Stimulated activated CD8-positive, alpha-beta memory T cell treated with anti-CD3 and anti-CD28 coated beads, Interleukin-4, amount 100 ng/mL, for 48 hours (primary cell): ENCODE data around the gene FAF1.

ENCODE experiments used
- DNase-seq: peaks from one replicate; pipeline ENCODE4 v3.0.0-alpha.2; 2020

The FAF1 gene

DNA sequence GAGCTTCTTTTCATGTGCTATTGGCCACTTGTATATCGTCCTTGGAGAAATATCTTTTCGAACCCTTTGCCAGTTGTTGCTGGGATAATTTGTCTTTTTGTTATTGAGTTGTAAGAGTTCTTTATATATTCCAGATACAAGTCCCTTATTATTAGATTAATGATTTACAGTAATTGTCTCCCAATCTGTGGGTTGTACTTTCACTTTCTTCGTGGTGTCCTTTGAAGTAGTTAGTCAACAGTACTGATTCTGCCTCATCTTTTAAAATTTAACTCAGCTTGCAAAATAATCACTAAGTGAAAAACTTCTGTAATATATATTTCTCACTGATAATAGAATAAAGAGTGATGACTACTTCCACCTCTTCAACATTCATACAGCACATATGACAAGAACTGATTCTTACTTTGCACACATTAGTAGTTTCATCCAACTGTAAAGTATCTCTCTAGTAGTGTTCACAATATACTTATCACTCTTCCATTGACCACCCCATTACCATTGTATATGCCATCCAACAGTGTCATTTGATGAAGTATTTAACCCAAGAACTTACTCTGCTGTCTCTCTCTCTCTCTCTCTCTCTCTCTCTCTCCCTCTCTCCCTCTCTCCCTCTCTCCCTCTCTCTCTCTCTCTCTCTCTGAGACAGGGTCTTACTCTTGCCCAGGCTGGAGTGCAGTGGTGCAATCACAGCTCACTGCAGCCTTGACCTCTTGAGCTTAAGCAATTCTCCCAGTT is 432.6 kb downstream of the FAF1 start:
- DNase-seq, result no peak

GRCh38 chr1:50526431-50526830 is 433.6 kb downstream of the FAF1 start:
- DNase-seq, result no peak

DNA sequence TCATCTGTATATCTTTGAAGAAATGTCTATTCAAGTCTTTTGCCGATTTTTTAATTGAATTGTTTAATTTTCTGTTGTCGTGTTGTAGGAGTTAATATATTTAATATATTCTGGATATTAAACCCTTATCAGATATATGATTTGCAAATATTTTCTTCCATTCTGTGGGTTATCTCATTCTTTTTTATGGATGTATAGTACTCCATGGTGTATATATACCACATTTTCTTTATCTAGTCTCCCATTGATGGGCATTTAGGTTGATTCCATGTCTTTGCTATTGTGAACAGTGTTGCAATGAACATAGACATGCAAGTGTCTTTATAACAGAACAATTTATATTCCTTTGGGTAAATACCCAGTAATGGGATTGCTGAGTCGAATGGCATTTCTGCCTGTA is 436.5 kb downstream of the FAF1 start:
- no peak for DNase-seq

- DNase-seq, result no peak
Measured at GRCh38 chr1:50522691-50523342, 437.2 kb downstream of the FAF1 start.

- DNase-seq, result no peak
Measured at GRCh38 chr1:50521703-50522102, 438.4 kb downstream of the FAF1 start.

- no peak for DNase-seq
Measured at GRCh38 chr1:50517488-50517887, 442.6 kb downstream of the FAF1 start.

- no peak for DNase-seq
Measured at GRCh38 chr1:50516056-50516455, 444.0 kb downstream of the FAF1 start.

DNA sequence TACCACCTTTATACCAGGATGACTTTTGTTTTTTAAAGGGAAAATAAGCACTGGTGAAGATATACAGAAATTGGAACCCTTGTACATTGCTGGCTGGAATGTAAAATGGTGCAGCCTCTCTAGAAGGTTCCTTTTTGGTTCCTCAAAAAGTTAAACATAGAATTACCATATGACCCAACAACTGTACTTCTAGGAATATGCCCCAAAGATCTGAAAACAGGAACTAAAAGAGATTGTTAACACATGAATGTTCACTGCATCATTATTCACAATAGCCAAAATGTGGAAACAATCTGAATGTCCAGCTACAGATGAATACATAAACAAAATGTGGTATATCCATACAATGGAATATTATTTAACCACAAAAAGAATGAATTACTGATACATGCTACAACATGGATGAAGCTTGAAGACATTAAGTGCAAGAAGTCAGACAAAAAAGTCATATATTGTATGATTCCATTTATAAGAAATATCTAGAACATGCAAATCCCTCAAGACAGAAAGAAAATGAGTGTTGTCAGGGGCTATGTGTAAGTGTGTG is 452.0 kb downstream of the FAF1 start:
- no peak for DNase-seq

DNA sequence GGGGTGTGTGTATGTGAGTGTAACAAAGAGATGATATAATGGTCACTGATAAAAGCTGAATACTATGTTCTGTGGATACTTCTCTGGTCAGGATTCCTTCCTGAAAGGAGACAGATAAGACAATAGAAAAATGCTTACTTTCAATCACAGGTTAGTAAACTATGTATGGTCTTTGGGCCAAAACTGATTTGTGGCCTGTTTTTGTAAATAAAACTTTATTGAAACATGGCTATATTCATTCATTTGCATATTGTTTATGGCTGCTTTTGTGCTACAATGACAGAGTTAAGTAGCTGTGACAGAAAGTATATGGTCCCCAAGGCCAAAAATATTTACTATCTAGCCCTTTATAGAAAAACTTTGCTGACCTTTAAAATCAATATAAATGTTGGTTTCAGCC is 454.6 kb downstream of the FAF1 start:
- DNase-seq, result no peak

DNA sequence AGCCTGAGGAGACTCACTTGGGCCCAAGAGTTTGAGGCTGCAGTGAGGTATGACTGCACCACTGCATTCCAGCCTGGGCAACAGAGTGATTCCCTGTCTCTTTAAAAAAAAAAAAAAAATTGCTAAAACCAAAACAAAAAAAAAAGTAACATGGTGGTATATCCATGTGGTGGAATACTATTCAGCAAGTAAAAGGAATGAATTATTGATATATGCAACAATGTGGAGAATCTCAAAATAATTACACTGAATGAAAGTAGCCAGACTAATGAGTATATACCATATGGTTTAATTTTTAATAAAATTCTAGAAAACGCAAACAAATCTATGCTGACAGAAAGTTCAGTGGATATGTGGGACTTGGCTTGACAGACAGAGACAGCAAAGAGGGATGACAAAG is 456.6 kb downstream of the FAF1 start:
- DNase-seq, result no peak

GRCh38 chr1:50502147-50502546 is 457.9 kb downstream of the FAF1 start:
- no peak for DNase-seq

DNA sequence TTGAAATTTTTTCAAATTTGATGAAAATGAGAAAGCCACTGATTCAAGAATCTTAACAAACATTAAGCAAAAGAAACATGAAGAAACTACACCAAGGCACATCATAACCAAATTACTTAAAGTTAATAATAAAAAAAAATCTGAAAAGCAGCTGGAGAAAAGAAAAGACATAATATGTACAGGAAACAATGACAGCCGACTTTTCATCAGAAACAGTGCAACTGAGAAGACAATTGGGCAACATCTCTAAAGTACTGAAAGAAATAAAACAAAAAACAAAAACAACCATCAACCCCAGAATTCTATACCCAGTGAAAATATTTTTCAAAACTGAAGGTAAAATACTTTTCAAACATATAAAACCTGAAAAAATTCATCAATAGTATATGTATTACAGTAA is 463.1 kb downstream of the FAF1 start:
- no peak for DNase-seq

DNA sequence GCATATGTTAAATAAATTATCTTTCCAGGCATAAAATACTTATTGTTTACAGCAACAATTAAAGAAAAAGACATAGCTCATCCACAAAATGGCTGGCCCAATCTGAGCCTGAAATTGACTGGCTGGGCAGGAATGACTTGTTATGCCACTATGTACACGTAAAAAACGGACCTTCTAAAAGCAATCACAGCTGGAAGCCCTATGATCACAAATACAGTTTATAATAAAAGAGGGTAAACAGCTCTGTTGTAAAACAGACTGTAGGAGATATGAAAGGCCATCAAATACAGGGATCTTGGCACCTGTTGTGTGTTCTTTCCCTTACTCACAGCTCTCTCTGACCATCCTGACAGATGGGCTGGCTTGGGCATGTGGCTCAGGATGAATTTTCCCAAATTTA is 466.4 kb downstream of the FAF1 start:
- no peak for DNase-seq

DNA sequence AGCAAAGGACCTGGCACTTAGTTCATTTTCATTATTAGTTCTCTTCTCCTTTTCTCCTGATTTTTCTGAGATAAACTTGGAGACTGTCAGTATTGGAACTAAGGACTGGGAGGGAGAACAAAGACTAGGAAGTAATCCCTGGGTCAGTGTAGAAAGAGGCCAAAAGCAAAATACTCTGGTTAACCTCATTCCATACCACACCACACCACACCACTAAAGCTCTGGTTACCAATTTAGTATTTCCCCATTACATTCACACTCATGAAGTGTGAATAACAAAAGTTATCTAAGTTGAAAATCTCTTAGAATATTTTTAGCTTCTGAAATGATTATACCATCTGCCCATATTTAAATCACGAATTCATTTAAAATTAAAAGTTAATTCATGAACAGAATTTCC is 467.9 kb downstream of the FAF1 start:
- DNase-seq, result no peak

- DNase-seq, result no peak
Measured at GRCh38 chr1:50491142-50491541, 468.9 kb downstream of the FAF1 start.

DNA sequence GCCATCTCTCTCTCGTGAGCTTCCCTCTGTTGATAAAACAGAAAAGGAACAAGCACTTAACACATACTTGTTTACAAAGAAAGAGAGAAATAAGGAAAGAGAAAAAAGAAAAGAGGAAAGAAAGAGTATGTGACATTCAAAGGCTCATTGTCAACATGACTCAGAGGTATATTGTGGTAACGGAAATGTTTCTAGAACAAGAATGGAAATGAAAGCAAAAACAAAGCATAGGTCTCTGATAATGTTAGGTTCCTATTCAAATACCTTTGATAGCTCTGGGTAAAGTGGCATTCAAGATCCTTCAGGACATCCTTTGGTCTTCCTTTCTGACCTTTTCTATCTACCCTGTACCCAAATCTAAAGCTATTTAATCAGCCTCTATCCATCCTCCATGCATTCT is 469.4 kb downstream of the FAF1 start:
- DNase-seq, result no peak

GRCh38 chr1:50488876-50489275 is 471.2 kb downstream of the FAF1 start:
- no peak for DNase-seq

DNA sequence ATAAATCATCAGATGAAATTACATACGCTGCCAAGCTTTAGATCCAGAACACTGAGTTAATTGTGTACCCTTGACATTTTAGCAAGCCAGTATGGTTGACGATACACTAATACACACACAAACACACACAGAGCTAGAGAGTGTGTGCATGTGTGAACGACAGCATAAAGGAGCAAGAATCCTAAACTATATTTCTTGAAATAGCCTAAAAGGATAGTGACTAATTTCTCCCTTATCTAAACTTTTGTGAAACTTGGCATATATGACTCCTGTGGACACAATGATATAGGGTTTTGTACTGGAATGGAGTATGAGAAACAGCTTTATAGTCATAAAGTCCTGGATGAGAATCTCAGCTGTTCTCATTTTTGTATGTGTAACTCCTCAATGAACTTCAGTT is 471.7 kb downstream of the FAF1 start:
- no peak for DNase-seq

DNA sequence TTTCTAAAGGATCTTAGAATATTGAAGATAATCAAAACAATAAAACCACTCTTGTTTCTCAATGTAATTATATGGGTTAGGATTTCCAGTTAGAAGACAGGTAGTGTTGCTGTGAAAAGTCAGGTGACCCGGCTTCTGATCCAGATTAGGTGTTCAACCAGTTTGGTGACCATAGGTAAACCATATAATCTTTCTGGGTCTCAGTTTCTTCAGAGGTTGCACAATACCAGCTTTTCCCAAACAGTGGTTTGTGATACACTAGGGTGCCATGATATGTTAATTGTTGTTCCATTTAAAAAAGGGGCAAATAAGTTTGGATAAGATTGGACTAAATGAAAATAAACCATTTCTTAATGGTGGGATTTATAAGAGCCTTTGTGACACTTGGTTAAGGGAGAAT is 472.3 kb downstream of the FAF1 start:
- DNase-seq, result no peak

- no peak for DNase-seq
Measured at GRCh38 chr1:50481142-50481736, 478.8 kb downstream of the FAF1 start.

DNA sequence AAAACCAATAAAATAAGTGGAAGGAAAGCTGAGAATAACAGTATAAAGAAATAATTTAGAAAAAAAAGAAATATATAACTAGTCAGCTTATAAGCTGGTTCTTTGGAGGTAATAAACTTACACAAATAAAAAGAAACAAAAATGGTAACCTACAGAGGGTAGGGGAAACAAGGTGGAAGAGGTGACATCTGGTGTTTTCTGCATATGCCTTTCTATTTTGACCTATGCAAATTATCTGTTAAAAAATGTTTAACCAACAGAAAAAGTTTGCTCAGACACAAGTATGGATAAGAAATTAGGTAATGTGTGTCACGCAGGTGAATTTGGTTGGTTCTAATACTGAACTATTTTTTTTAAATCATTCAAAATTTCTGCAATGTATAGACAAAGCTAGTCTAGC is 483.3 kb downstream of the FAF1 start:
- no peak for DNase-seq

- DNase-seq, result no peak
Measured at GRCh38 chr1:50474859-50475809, 484.9 kb downstream of the FAF1 start.

DNA sequence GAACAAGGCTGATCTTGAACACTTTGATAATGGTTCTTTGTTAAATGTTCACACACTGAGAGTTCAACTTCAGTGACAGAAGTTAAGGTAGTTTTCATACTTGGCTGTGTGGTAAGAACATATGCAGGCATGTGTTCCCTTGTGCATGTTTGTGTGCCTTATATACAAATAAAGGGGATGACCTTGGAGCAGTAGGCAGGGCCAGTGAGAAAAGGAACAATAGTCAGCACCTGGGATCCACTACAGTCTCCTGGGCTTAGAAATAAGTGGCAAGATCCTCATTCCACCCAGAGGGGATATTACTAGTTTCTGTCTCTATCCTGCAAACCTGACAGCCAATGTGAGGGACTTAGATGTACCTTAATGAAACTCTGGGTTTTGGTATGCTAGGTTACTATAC is 486.6 kb downstream of the FAF1 start:
- DNase-seq, result no peak
